Fibroblast of lung (primary cell): ENCODE data around the gene KCNQ2.

Experiments used
- CTCF ChIP-seq, 2 donors: IDR thresholded peaks in 1 of 2; conservative IDR thresholded peaks in 1 of 2; 1 replicate in 1 of 2; 2 replicates in 1 of 2; pipeline ENCODE4 v1.5.1; 2011 to 2012; ENCODE audit warnings: low read length in 2 of 2, control low read depth in 1 of 2, inconsistent platforms in 1 of 2, low read depth in 1 of 2, mild to moderate bottlenecking in 1 of 2
- EZH2 ChIP-seq: IDR thresholded peaks from 2 replicates; pipeline ENCODE4 v1.5.1; 2012; ENCODE audit warnings: low read length, control low read depth, mild to moderate bottlenecking; ENCODE audit errors: missing control alignments

GRCh38 chr20:63442100-63442493 is 30.4 kb downstream of the KCNQ2 start:
- TF ChIP-seq CTCF (conservative IDR thresholded peaks at IDR 0.05 in 1 of 2, IDR thresholded peaks at IDR 0.05 in 1 of 2; ENCODE audit: low read depth in 1 of 2, low read length in 2 of 2) (peak; percentile 8 to 37), EZH2 (no peak)
